Tibial nerve (tissue), 4 donors: Measurements from ENCODE around the gene CAMK2G. TPM values are rescaled to one million over a fixed set of nuclear protein-coding genes. Genes with fewer than 3 reads are reported as not detected.

Source experiments
- DNase-seq, 2 donors: peaks; one replicate each; pipeline ENCODE4 v3.0.0-alpha.2; 2019; ENCODE audit warnings: low spot score in 2 of 2
- H3K27ac ChIP-seq, 4 donors: fragments of 200-600 bp; sonication (generic) in 3 of 4; one replicate each; pipeline ENCODE4 v1.5.1; 2017 to 2019; ENCODE audit warnings: mild to moderate bottlenecking in 1 of 4
- H3K27me3 ChIP-seq, 2 donors: fragments of 200-600 bp; sonication (generic) in 1 of 2; one replicate each; pipeline versions ENCODE4 v1.5.1 to v1.6.0; 2017 to 2019
- H3K36me3 ChIP-seq, 3 donors: fragments of 200-600 bp; sonication (generic); one replicate each; pipeline ENCODE4 v1.5.1; 2018 to 2019
- H3K4me1 ChIP-seq, 4 donors: fragments of 200-600 bp; sonication (generic) in 3 of 4; one replicate each; pipeline ENCODE4 v1.5.1; 2017 to 2019
- H3K4me3 ChIP-seq, 4 donors: fragments of 200-600 bp; sonication (generic) in 3 of 4; one replicate each; pipeline ENCODE4 v1.5.1; 2017 to 2019; ENCODE audit warnings: mild to moderate bottlenecking in 1 of 4, moderate library complexity in 1 of 4
- H3K9me3 ChIP-seq, 4 donors: fragments of 200-600 bp; sonication (generic) in 3 of 4; one replicate each; pipeline ENCODE4 v1.5.1; 2017 to 2019
- CTCF ChIP-seq, 5 experiments: fragments of 200-600 bp in 3 of 5; fragments of 450-650 bp in 2 of 5; sonication (generic) in 3 of 5; IDR thresholded peaks; one replicate each; pipeline ENCODE4 v1.5.1; 2016 to 2019; ENCODE audit warnings: antibody characterized with exemption in 5 of 5, mild to moderate bottlenecking in 3 of 5, moderate library complexity in 2 of 5
- EP300 ChIP-seq, 2 donors: sonication (generic); formaldehyde crosslinking; IDR thresholded peaks; one replicate each; pipeline ENCODE4 v1.6.1; 2017; ENCODE audit warnings: antibody characterized with exemption in 2 of 2, mild to moderate bottlenecking in 1 of 2
- POLR2A ChIP-seq, 2 donors: fragments of 450-650 bp; IDR thresholded peaks; one replicate each; pipeline ENCODE4 v1.6.1; 2017; ENCODE audit warnings: antibody characterized with exemption in 2 of 2, mild to moderate bottlenecking in 2 of 2, moderate library complexity in 2 of 2
- WGBS, 2 donors: methylation state at CpG; one replicate each; pipeline ENCODE4 v1.1.5; 2018; 5-methylcytosine and 5-hydroxymethylcytosine counted together
- total RNA-seq, 4 donors: library from RNA; depleted of rRNA; stranded (reverse); fragments of >200 nt; gene quantifications; one replicate each; pipeline ENCODE4 v1.1.0, GENCODE V29; 2016

Gene CAMK2G
- total RNA-seq, 4 donors from 2014 or later, result 26.4 to 43.5 (median 35.1) TPM

- Histone ChIP-seq H3K27ac (no peak overlapping the region), H3K27me3 (no peaks in the 10 kb centered on the region), H3K4me1 (peaks cover 0 to 65% (median 25%) of the 10 kb centered on the region in 4 donors), H3K4me3 (no peak overlapping the region), H3K36me3 (peaks cover 0 to 55% (median 6%) of the 10 kb centered on the region in 3 donors), H3K9me3 (no peaks in the 10 kb centered on the region)
- TF ChIP-seq EP300 (IDR thresholded peaks at IDR 0.05) (no peak), POLR2A (IDR thresholded peaks at IDR 0.05) (no peak), CTCF (IDR thresholded peaks at IDR 0.05) (no peak)
- DNase-seq, result no peak
- WGBS, 2 donors, result 70 to 72% methylated on average over 3 of the region's 3 CpGs
These were observed 94.7 kb downstream of the CAMK2G start for GRCh38 chr10:73779539-73780197.

- no peaks in the 10 kb centered on the region for H3K27me3 ChIP-seq
- 81 to 83% methylated on average over 5 of the region's 5 CpGs for WGBS, 2 donors
- TF ChIP-seq EP300 (IDR thresholded peaks at IDR 0.05) (no peak), CTCF (IDR thresholded peaks at IDR 0.05) (no peak), POLR2A (IDR thresholded peaks at IDR 0.05) (no peak)
- H3K27ac ChIP-seq, result no peak overlapping the region
- no peak overlapping the region for H3K4me3 ChIP-seq
- no peak for DNase-seq
- H3K4me1 ChIP-seq, result peaks cover 0 to 65% (median 32%) of the 10 kb centered on the region in 4 donors
- peaks cover 0 to 57% (median 6%) of the 10 kb centered on the region in 3 donors for H3K36me3 ChIP-seq
- no peaks in the 10 kb centered on the region for H3K9me3 ChIP-seq
These were observed 95.3 kb downstream of the CAMK2G start for GRCh38 chr10:73779018-73779417.

GRCh38 chr10:73774637-73775036, 99.7 kb downstream of the CAMK2G start:
- Histone ChIP-seq H3K4me1 (peaks cover 0 to 53% (median 24%) of the 10 kb centered on the region in 4 donors), H3K4me3 (no peak overlapping the region), H3K27ac (no peak overlapping the region), H3K9me3 (no peaks in the 10 kb centered on the region), H3K36me3 (peaks cover 0 to 68% (median 11%) of the 10 kb centered on the region in 3 donors), H3K27me3 (no peaks in the 10 kb centered on the region)
- no peak for DNase-seq
- 16 to 18% methylated on average over 5 of the region's 5 CpGs for WGBS, 2 donors
- TF ChIP-seq EP300 (IDR thresholded peaks at IDR 0.05), result no peak
- TF ChIP-seq CTCF (IDR thresholded peaks at IDR 0.05), result no peak
- no peak for TF ChIP-seq POLR2A (IDR thresholded peaks at IDR 0.05)

- H3K4me3 ChIP-seq, result peak overlapping the region; percentile 76 to 94 (median 88)
- TF ChIP-seq CTCF (IDR thresholded peaks at IDR 0.05) (no peak), EP300 (IDR thresholded peaks at IDR 0.05) (no peak), POLR2A (IDR thresholded peaks at IDR 0.05) (no peak)
- no peaks in the 10 kb centered on the region for H3K27me3 ChIP-seq
- WGBS, 2 donors, result 0 to 1% methylated on average over 20 to 24 of the region's 29 CpGs
- peaks cover 0 to 52% (median 24%) of the 10 kb centered on the region in 4 donors for H3K4me1 ChIP-seq
- H3K9me3 ChIP-seq, result no peaks in the 10 kb centered on the region
- no peak for DNase-seq
- H3K27ac ChIP-seq, result peak overlapping the region; percentile 92 to 100 (median 97)
- H3K36me3 ChIP-seq, result peaks cover 0 to 70% (median 11%) of the 10 kb centered on the region in 3 donors
These were observed 101.0 kb downstream of the CAMK2G start for GRCh38 chr10:73773152-73773879.
